NOMO-1 (cell line): ENCODE data around the gene PPP6R3.
"Not testable (repeated sequence)": the region's sequence is repeated elsewhere in the genome, so short reads cannot be mapped to it uniquely, and the experiment has no call there.

Source experiments
- DNase-seq, 2 experiments: peaks; one replicate each; lab custom pipeline; 2025; ENCODE audit not compliant: unreplicated experiment in 2 of 2; lab: John Stamatoyannopoulos, UW

The PPP6R3 gene

DNA sequence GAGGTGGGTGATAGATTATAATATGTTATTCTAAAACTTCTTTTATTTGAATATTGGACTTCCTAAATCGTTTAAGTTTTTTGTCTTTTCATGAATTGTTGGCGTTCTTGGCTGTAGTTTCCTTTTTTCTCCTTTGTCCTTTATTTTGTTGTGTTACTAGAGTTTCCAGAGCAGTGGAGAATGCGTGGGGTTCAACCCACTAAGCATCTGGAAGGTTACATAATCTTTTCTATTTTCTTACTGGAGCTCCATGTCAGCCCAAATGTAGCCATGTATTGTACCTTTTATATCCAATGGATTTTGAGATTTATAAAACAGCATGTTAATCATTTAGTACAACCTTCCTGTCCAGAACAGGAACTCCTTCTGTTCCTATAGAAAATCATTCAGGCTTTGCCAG, 63.2 kb downstream of the PPP6R3 start:
- no peak for DNase-seq

DNA sequence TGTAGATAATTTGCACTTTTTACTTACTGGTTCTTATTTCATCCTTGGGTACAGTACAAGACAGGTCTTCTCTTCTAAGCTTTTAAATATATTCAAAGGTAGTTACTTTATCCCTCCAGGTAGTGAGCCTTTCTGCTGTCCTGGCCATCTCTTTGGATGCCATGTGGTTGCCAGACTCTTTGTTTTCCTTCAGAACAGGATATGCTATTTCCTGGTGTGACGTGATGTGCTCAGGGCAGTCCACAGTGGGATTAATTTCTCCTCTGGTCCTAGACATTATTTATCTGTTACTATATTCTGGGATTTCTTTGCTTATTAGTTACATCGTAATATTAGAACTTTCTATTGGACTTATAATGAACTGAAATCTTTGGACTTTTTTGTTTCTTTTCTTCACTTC, 63.7 kb downstream of the PPP6R3 start:
- DNase-seq, result no peak

DNA sequence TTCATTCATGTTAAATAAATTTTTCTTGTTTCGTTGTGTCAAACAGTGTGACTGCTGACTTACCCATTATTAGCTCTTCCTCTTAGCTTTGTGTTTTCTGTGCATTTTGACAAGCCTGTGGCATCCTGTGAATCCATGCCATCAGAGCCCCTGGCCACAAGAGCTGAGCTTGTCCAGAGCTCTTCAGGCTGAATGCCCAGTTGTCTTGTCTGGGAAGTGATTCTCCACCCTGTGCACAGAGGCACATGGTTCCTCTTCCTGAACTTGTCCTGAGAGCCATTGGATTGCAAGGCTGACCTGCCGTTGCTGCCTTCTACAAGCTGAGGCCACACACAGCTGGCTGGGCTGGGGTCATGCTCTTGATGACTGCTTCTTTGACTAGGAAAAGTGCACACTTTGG, 64.1 kb downstream of the PPP6R3 start:
- DNase-seq, result no peak

DNA sequence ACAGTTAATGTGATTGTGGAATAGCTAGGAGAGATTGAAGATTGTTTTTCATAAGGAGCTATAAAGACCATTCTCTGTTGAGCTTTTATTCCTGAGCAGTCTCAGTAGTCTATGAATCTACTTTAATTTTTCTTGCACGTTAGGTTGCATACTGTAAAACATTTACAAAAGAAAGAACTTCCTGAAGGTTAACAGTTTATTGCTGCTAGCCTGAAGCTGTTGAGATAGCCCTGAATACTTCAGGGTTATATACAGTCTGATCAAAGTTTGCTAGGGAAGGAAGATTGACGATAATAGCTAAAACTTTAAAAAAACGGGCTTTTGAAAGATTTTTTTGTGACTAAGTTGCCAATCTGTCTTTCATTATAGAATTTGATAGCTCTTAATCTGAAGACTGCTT, 64.8 kb downstream of the PPP6R3 start:
- DNase-seq, result no peak

DNA sequence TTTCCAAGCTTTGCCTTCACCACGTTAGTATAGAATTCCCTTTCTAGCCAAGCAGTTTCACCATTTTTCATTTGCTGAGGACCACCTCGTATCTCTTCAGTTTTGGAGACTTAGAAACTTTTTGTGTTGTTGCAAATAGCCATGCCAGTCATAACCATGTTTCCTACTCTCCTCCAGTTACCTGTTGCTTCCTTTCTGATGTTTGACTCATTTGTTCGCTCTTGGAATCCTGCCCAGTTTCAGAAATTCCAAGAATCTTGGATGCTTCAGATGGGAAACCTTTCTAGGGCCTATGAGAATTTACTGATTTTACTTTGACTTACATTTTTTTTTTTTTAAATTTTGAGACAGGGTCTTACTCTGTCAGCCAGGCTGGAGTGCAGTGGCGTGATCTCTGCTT, 65.4 kb downstream of the PPP6R3 start:
- DNase-seq, result no peak

DNA sequence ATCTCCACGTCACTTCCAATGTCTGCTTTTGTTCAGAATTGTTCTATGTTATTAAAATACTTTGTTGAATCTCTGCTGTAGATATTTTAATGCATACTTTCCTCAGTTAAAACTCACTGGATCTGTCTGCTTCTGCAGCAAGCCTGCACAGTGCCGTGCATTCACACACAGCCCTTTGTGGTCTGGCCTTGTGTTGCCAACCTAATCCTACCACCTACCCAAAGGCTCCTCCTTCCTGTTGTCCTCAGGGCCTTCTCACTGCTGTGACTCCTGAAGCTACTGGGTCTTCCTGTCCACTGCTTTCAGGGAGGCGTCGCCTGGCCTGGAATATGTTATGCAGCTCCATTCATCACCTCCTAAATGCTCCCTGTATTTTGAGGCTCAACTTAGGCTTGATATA, 67.0 kb downstream of the PPP6R3 start:
- DNase-seq, result no peak

DNA sequence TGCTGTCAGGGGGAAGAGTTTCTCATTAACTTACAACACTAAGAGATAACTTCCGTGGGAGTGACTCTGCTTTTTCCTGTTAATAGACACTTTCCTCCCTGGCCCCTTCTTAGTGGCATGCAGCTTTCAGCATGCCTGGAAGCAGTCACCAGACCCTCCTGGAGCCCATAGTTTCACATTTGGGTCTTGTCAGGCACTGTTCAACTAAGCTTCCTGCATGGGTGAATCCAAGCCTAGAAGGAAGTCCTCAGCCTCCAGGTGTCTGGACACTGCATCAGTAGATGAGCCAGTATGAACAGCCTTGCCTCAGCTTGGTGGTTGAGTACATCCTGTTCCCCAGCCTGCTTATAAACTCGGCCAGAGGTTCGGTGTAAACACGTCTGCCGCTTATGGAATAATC, 68.1 kb downstream of the PPP6R3 start:
- DNase-seq, result no peak

DNA sequence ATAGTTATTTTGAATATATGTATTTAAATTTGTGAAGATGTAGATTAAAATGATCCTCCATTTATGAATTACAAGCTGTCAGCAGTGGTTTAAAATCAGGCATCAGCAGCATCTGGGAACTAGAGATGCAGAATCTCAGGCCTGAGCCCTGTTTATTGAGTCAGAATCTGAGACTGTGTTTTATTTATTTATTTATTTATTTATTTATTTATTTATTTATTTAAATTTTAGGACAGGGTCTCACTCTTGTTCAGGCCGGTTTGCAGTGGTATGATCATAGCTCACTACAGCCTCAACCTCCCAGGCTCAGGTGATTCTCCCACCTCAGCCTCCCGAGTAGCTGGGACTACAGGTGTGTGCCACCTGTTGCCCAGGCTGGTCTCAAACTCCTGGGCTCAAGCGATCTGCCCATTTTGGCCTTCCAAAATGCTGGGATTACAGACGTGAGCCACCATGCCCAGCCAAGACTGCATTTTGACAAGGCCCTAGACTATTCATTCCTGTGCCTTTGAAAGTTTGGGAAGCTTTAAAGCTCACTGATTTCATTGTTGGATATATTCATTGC, 70.7 kb downstream of the PPP6R3 start:
- DNase-seq, result no peak

DNA sequence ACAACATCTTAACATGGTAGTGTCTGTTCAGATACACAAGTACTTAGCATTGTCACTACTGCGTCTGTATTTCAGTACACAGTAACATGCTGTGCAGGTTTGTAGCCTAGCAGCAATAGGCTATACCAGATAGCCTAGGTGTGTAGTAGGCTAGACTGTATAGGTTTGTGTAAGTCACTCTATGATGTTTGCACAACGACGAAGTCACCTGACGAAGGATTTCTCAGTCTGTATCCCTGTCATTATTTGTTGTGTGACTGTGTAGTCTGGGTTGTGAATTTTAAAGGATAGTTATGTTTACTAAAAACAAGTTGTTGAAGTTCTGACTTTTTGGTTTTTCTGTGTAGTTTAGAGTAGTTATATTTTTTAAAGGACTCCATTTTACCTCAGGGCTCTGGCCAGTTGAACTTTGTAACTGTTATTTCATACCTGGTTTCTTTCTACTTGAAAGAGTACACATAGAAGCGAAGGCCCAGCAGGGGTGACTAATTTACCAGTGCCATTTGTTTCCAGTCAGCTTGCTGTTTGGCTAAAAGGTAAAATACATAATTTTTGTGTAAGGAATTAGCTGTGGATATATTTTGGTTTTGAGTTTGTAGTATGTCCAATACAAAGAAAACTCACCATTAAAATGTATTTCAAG, 72.3 kb downstream of the PPP6R3 start:
- no peak for DNase-seq

DNA sequence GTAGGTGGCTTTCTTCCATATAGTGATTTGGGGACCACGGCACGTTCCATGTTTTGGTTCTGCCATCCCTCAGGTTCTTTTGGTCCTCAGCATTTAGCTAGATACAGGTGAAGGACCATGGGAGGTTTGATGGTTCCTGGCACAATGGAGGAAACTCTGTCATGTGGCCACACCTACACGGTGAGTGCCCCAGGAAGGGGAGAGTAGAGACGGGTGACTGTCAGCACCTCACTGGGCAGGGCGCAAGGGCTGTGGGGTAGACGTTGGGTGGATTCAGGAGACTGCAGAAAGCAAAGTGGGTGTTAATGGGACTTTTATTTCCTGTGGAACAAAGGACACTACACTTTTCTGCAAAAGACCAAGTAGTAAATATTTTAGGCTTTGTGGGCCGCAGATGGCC, 73.4 kb downstream of the PPP6R3 start:
- no peak for DNase-seq

DNA sequence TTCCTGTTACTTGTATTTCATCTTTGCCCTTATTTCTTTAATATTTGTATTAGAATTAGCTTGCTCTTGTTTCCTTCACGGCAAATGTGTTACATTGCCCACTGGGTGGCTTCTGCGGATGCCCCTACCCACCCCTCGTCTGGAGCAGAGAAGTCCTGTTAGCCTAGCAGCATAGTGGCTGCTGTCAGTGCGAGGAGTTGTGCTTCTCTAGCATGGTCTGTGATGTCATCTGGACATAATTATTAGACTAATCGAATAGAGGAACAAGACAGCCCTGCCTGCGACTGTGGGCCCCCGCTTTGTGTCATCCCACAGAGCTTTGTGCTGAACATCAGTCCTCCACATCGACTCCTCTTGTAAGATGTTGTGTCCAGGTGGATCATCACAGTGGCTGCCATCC, 74.5 kb downstream of the PPP6R3 start:
- no peak for DNase-seq

DNA sequence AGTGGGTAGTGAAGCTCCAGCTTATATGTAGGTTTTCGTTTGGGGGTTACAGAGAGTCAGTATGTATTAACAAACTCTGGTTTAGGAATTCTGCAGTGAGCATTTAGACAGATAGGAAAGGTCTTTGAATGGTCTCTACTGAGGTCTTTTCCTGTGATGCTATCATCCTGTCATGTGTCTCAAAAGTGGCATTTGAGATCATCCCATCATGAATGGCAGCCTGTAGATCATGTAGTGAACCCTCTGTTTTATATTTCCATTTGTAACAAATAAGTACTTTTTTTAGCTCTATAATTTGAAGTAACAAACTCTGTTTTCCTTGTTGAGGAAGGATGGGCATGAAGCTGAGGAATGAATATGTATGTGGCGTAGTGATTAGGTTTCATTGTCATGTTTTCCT, 76.2 kb downstream of the PPP6R3 start:
- no peak for DNase-seq

DNA sequence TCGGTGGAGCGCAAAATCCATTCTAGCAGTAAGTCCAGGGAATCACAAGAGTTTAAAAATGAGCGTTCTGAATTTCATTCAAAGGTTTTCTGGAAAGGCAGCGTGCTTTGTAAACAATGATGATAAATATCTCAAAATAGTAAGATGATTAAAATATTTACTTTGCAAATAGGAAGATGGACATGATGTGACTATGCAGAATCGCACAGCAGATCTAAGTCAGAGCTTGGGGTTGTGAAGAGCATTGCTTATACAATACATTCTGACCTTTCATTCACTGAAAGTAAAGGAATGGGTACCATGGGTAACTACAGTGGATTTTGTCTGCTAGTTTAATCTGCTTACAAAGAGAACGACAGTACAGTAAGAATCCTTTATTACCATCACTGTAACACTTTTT, 77.5 kb downstream of the PPP6R3 start:
- no peak for DNase-seq

DNA sequence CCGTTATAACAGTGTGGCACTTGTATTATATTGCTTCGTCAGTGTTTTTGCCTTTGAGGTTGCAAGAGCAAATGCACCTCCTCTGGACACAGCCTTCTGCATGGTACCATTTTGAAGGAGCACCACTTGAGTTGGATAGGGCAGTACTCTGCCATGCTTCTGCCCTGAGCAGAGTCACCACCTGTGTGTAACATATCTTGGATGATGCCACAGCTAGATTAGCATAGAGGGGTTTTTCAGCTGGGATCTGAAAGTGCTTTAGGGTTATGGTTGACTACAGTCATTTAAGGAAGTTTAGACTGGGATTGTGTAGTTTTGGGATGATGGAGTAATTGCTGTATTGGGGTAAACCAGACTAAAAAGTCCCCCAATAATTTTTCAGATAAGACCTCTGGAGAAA, 78.8 kb downstream of the PPP6R3 start:
- no peak for DNase-seq

DNA sequence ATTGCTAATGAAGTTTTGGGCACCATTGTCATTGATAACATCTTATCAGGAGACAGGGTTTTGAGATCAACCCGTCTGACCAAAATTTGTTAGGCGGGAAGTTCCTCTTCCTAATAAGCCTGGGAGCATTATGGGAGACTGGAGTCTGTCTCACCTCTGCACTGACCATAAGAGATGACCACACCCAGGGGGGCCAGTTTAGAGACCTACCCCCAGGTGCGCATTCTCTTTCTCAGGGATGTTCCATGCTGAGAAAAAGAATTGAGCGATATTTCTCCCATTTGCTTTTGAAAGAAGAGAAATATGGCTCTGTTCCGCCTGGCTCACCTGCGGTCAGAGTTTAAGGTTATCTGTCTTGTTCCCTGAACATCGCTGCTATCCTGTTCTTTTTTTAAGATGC, 80.0 kb downstream of the PPP6R3 start:
- DNase-seq, result not testable (repeated sequence)

DNA sequence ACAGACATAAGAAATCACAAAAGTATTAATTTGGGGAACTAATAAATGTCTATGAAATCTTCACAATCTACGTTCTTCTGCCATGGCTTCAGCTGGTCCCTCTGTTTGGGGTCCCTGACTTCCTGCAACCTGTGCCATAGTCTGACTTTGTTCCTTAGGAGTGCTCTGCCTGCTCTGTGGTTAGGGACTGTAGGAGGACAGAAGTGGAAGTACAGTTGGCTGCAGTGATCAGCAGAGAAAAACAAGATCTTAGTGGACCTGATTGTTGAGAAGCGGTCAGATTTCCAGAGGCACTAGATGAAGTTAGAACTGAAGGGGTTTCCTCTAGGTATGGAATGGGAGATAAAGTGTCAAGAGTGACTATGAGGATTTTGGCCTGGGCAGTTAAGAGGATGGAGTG, 80.6 kb downstream of the PPP6R3 start:
- DNase-seq, result no peak

DNA sequence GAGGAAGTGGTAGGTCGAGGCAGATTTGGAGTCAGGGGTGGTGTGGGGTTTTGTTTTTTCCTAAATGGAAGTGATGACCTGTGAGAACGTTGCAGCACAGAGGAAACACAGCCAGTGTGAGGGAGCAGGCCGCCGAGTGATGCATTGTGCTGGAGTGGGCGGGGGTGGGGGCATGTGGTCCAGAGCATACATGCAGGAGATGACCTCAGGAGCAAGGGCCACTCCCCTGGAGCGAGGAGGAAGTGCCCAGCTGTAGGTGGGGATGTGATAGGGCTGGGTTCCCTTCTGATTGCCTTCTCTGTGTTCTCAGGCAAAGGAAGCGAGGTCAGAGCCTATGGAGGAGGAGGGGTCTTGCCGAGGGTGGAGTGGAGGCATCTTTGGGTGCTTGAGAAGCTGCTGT, 81.4 kb downstream of the PPP6R3 start:
- DNase-seq, result no peak

DNA sequence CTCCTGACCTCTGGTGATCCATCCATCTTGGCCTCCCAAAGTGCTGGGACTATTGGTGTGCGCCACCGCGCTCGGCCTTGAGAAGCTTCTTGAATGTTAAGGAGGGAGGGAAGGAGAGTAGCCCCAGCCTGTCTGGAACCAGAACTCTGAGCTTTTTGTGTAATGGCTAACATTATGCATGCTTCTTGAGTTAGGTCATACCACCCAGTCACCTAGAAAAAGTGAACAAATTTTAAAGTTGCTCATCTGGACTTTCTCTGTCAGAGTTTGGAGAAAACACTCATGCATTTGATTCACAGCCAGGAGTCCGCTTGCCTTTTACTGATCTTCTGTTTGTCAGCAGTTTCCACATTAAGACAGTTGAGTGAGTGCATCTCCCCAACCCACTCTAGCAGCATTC, 82.1 kb downstream of the PPP6R3 start:
- no peak for DNase-seq

DNA sequence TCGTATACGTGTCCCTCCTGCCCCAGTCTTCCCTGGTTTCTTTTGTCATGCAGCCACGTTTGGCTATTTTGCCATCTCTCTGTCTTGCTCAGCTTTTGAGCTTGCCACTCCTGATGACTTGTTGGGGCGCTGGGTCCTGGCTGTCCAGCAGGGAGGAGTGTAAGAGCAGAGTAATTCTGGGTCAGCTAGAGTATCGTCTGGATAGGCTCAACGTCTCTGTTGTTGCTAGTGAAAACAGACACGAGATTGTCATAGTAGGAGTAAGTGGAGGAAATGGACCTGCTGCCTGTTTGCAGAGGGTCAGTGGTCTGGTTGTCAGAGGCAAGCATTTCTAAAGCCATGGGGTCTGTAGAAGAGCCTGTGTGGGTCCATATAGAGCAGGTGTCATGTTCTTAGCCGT, 83.0 kb downstream of the PPP6R3 start:
- DNase-seq, result no peak

DNA sequence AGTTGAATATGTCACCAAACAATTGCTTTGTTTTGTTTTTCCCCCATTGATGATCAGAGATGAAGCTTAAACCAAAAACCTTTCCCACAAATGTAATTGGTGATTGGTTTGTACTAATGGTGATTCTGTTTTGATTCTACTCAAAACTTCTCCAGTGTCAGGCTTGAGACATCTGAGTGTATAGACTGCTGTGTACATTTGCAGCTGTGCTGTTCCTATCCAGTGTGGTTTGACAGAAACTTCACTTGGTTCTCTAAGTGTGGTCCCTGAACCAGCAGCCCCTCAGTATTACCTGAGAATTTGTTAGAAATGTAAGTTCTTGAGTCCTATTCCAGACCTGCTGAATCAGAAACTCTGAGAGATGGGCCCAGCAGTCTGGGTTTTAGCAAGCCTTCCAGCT, 84.8 kb downstream of the PPP6R3 start:
- DNase-seq, result no peak

DNA sequence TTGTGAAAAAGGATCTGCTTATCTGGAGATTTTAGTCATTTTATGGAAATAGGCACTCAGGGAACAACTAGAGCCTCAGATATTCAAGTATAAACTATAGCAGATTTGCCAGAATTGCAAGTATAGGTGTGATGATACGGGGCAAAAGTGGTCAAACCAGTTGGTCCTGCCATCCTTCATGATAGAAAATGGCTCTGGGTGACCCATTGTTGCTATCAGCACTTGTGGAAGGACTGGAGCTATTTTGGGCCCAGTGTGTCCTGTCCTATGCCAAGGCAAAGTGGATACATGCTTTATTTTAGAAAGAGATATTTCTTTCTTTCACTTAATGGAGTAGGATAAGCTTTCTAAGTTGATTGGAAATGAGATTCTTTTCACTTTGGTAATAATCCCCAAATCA, 85.2 kb downstream of the PPP6R3 start:
- no peak for DNase-seq

DNA sequence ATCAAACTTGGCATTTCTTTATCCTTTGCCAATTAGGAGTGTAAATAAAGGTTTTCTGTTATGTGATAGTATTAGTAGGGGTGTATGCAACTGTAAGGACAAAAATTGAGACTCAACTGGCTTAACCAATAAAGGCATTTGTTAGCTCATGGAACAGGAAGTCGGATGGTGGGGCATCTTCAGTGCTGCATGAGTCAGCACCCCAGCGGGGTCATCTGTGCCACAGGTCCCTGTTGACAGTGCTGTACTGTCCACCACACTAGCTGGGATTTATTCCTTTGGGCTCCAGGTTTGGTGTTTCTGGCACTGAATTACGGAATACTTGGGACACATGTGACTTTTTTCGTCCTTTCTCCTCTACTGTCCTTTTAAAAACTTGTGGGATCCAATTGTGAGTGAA, 86.0 kb downstream of the PPP6R3 start:
- no peak for DNase-seq

DNA sequence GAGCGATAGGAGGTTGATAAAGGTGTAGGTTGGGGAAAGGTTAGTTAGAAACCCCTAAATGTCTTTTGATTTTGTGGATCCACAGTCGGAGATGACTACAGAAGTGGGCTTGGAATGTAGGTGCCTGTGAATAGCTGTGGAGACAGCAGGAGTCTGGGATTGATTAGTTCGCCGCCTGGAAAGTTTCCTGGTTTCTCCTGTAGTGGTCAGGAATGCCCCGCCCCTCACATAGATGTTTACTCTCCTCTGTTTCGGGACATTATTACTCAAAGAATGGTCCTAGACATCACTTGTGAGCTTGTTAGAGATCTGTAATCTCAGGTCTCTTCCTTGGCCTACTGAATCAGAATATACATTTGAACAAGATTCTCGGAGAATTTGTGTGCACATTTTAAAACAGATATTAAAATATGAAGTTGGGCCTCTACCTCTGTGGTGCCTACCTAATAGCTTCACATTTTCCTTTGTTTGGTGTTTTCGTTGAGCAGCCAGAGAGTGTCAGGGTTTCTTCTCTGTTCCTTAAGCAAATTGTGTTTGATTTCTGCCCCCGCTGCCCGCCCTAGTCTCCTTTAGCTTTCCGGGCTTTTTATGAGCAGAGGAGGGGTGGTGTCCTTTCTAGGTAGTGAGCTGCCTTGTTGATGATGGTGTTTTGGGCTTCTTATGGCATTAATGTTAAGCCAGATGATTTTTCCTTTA, 89.4 kb downstream of the PPP6R3 start:
- DNase-seq, result no peak
